NCI-H2107 treated with DMSO at 0.1 percent for 48 hours (cell line): ENCODE results near the gene RTP2.

Experiments used
- DNase-seq: peaks from one replicate; lab custom pipeline; 2025; ENCODE audit not compliant: unreplicated experiment; lab: John Stamatoyannopoulos, UW

RTP2 gene

DNA sequence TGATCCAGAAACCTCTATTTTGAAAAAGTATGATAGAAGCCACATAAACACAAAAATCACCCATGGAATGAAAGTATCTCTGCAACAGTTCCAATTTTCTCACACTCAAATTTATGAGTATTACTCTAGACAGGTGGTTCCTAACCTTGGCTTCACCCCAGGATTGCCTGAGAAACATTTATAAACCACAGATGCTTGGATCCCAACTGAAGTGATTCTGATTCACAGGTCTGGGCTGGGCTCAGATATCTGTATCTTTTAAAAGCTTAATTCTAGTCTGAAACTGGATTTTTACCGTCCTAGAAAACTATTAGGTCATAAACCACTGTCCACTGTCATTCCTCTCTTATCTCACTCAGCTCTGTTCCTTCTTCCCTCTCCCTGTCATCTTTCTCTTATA, 24.8 kb downstream of the RTP2 start:
- no peak for DNase-seq

DNA sequence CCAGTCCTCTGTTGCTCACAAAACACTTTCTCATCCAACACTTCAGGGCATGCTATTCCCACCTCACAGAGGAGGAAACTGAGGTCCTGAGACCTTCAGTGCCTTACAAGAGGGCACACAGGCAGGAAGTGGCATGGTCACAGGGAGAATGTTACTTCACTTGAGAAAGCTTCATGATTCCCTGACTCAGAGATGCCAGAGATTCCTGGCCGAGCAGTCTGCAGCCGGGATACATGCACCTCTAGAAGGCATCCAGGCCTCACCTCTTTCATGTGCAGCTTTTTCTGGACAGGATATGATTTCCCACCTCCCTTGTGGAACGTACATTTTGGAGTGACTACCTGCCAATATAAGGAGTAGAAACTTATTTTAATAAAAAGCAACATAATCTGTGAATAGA, 29.3 kb downstream of the RTP2 start:
- no peak for DNase-seq

DNA sequence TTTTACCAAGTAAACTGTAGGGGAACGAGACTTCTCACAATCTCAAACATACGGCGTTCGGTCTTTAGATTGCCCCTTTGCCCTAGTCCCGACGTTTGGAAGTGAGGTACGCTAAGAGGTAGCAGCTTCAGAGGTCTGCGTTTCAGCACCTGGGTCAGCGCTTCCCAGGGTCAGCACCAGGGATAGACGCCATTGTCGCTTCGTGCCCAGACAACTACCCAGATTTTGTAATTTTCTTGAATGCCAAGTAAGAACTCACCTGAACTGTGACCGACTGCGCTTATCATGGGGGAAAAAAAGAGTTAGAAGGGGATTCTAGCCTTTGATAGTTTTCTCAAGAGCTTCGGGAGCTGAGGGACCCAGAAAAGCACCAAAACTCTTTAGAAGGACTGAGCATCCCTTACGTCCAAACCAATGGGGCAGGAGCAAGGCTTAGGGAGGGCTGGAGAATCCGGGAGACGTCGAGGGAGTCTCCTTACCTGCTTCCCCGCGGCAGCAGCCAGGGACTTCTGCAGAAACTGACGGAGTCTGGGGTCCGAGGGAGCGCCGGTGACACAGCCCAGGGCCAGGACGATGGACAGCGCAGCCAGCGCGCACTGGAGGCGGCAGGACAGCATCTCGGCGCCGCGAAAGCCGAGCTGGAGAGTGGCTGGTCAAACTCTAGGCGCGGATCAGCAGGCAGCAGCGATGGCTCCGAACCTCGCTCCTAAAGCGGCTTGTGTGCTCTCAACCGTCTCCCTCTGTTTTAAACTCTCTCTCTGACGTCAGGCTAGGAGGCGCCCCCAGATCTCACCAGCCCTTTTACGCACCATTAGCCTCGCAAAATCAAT, 32.5 kb downstream of the RTP2 start, which contains the start of gene SST:
SST (minus strand) TSS at position 720 of the 830 bp plus-strand sequence; CDS start at position 617, 103 bp downstream.
- no peak for DNase-seq

DNA sequence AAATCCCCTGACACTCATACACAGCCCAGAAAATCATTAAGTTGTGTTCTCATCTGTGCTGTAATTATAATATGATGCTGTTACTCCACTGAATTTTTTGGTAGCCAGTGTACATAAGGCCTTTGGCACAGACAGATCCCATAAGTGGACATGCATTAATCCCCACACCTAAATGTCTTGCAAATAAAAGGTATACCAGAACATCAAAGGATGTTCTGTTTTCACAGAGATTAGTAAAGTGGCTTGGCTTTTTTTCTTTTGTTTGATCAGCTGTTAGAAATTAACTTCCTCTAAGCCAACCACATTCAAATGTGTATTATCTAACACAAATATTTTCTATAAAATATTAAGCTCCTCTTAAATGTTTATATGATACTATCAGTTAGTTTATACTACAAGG, 34.8 kb downstream of the RTP2 start:
- DNase-seq: no peak

GRCh38 chr3:187665764-187666402, 36.5 kb downstream of the RTP2 start:
- no peak for DNase-seq

GRCh38 chr3:187665010-187665409, 37.3 kb downstream of the RTP2 start:
- no peak for DNase-seq

- no peak for DNase-seq
These were observed 39.4 kb downstream of the RTP2 start for GRCh38 chr3:187662848-187663409.

DNA sequence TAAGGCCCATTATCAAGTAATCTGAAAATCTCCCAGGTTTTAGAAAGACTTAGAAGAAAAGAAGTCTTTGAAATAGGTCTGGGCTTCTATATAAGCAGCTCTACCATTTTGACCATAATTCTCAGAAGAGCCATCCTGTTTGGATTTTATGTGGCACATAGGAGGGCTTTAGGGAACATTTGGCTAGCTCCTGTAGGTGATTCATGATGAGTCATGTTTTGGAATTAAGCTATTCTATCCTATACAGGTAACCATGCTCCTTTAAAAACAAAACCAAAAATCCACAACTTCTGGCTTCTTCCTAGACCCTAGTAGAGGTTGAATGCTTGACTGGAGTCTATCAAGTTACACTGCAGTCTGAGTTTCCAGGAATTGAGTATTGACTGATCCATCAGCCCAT, 41.1 kb downstream of the RTP2 start:
- no peak for DNase-seq

DNA sequence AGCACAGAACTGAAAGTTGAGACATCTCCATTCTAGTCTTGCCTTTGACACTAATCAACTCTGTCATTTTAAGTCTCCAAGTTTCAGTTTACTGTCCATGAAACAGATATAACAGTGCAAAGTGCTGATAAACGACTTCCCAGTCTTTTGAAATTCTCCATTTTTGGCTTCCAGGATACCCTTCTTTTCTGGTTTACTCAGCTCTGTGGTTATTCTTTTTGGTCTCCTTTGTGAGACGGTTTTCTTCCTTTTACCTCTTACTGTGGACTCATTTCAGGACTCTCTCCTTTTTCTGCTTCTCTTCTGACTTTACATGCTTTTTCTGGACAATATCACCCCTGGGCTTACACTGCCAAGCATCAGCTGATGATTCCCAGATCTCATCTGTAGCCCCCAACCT, 51.1 kb downstream of the RTP2 start:
- no peak for DNase-seq
